Adrenal gland (tissue), 5 donors: ENCODE results near the gene PRKD1.

Source experiments
- CTCF ChIP-seq, 6 experiments: fragments of 450-650 bp in 4 of 6; fragments of 200-600 bp in 2 of 6; sonication (generic) in 1 of 6; IDR thresholded peaks; 1 replicate in 5 of 6; 2 replicates in 1 of 6; pipeline versions ENCODE4 v1.5.1 to v1.8.0; 2016 to 2021; ENCODE audit warnings: antibody characterized with exemption in 6 of 6, mild to moderate bottlenecking in 2 of 6, moderate library complexity in 1 of 6
- POLR2A ChIP-seq, 2 donors: fragments of 450-650 bp; IDR thresholded peaks; one replicate each; pipeline ENCODE4 v1.6.1; 2017; ENCODE audit warnings: antibody characterized with exemption in 2 of 2, mild to moderate bottlenecking in 2 of 2, moderate library complexity in 1 of 2
- donor health status: DM: no; HTN: no; CAD: no.

GRCh38 chr14:29553427-29553826 is 374.2 kb downstream of the PRKD1 start:
- TF ChIP-seq CTCF (IDR thresholded peaks at IDR 0.05) (no peak), POLR2A (IDR thresholded peaks at IDR 0.05) (no peak)
